GM21528 (cell line): ENCODE results near the gene SDE2.
"Not testable (repeated sequence)": the region's sequence is repeated elsewhere in the genome, so short reads cannot be mapped to it uniquely, and the experiment has no call there.

Experiments used
- ATAC-seq: cut with Tn5 transposase; IDR thresholded peaks from one replicate; pipeline ENCODE4 v1.9.1; 2021; ENCODE audit warnings: mild to moderate bottlenecking, moderate library complexity; ENCODE audit not compliant: unreplicated experiment, low FRiP score

Gene SDE2

DNA sequence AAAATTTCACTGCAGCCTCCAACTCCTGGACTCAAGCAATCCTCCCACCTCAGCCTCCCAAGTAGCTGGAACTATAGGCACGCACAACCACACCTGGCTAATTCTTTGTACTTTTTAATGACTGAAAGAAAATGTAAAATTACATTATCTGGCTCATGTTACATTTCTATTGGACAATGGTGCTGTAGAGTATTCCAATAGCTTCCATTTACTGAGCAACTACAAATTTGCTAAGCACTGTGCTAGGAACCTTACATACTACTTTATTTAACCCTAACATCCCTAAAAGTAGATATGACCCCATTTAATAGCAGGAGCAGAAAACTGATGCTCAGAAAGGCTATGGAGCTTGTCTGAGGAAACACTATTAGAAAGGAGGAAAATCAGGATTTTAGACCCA, 19.7 kb downstream of the SDE2 start:
- no peak for ATAC-seq

DNA sequence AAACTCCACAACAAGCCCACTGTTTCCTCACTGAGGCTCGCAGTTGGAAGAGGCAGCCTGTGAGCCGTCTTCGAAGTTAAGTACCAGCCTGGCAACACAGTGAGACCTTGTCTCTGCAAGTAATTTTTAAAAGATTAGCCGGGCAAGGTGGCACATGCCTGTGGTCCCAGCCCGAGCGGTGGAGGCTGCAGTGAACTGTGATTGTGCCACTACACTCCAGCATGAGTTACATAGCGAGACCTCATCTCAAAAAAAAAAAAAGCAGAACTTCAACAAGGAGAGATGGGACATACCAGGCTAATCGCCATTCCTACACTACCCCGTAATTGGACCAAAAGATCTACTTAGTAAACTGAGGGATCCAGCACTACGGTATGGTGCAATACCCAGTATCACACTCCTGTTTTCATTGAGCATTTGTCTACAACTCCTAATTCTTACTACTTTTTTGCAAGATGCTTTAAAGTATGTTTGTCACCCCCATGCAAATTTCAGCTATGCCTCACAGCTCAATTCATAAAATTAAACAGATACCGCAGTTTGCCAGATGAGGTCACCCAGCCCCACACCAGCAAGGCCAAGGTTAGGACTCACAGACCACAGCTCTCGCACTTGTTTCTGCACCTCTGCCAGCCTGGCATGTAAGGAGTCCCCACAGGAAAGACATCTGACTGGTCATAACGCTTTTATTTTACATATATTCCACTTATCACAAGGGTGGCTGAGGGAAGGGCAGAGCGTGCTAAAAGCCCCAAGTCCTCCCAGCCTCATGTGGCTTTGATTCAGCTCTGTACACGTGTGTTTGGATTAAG, 21.0 kb downstream of the SDE2 start:
- ATAC-seq = no peak

DNA sequence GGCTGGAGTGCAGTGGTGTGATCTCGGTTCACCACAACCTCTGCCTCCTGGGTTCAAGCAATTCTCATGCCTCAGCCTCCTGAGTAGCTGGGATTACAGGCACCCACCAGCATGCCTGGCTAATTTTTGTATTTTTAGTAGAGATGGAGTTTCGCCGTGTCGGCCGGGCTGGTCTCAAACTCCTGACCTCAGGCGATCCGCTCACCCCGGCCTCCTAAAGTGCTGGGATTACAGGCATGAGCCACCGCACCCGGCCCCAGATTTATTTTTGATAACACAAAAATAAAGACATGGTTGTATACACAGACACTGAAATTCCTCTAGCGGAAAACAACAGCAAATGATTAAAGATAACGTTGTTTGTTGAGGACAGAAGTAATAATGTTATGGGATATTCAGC, 24.0 kb downstream of the SDE2 start:
- ATAC-seq = not testable (repeated sequence)

DNA sequence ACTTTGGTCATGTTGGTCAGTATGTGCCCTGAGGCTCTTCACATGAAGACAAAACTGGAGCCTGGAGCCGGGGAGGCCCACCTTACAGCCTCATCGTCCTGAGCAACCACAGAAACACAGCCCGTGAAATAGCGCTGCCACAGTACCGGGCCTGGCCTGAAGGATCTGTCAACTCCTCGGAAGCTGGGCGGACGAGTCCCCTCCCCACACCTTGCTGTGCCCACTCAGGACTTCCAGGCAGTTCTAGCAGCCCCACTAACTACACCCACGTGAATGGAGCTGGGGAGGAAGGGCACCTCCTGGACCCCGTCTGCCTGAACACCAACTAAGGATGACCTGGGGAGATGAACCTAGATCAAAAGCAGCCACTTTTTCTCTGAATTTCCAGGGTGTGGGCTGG, 24.7 kb downstream of the SDE2 start:
- ATAC-seq = no peak

DNA sequence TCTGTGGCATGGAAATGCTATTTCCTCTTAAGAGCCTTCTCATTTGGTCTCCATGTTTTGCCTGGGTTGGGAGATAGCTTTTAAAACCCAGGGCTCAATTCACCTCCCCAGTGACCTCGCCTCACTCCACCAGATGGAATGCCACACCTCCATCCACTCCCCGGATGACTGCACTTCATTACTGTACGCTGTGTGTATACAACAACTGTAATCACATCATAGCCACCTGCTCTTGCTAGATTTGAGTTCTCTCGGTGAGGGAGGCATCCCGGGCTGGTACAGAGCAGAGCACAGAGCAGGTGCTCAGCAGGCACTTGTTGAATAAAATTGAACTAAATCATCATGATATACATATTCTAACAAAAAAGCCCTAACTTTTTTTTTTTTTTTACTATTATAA, 26.0 kb downstream of the SDE2 start:
- ATAC-seq = no peak

DNA sequence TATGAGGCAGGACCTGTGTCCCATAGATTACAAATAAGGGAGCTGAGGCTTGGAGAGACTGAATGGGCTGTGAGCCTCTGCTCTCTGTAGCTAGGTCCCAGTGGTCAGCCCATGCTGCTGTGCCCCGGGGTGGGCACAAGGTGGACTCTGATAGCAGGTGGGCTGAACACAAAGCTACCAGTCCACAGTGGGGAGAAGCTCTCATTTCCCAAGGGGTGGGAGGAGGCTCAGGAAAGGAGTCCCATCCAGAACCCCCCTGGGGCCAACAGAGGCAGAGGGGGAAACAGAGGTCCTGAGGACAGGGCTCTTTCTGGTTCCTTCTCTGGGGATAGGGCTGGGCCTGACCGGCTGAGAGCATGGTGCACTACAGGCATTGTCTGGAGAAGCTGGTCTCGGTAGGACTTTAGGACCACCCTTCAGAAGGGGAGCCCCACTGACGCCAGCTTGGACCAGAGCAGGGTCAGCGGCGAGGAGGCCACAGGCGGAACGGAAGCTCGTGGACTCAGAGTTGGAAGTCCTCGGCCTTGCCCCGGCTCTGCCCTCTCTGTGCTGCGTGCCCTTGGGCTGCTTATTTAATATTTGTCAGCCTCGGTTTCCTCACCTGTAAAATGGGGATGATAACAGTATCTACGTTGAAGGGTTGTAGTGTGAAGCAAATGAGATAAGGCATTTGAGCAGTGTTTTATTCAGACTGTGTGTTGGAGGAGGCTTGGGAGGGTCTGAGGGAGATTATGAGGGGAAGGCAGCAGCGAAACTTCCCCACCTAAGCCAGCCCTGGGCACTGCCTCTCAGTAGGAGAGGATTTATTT, 26.6 kb downstream of the SDE2 start:
- no peak for ATAC-seq

DNA sequence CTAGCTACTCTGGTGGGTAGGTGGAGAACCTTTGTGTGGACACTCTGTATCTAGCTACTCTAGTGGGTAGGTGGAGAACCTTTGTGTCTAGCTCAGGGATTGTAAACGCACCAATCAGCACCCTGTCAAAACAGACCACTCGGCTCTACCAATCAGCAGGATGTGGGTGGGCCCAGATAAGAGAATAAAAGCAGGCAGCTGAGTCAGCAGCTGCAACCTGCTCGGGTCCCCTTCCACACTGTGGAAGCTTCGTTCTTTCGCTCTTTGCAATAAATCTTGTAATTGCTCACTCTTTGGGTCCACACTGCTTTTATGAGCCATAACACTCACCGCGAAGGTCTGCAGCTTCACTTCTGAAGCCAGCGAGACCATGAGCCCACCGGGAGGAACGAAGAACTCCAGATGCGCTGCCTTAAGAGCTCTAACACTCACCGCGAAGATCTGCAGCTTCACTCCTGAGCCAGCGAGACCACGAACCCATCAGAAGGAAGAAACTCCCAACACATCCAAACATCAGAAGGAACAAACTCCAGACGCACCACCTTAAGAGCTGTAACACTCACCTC, 28.5 kb downstream of the SDE2 start:
- ATAC-seq = not testable (repeated sequence)

DNA sequence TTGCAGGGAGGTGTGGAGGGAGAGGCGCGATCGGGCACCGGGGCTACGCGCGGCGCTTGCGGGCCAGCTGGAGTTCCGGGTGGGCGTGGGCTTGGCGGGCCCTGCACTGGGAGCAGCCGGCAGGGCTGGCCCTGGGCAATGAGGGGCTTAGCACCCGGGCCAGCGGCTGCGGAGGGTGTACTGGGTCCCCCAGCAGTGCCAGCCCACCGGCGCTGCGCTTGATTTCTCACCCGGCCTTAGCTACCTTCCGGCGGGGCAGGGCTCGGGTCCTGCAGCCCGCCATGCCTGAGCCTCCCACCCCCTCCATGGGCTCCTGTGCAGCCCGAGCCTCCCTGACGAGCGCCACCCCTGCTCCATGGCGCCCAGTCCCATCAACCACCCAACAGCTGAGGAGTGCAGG, 29.4 kb downstream of the SDE2 start:
- not testable (repeated sequence) for ATAC-seq

DNA sequence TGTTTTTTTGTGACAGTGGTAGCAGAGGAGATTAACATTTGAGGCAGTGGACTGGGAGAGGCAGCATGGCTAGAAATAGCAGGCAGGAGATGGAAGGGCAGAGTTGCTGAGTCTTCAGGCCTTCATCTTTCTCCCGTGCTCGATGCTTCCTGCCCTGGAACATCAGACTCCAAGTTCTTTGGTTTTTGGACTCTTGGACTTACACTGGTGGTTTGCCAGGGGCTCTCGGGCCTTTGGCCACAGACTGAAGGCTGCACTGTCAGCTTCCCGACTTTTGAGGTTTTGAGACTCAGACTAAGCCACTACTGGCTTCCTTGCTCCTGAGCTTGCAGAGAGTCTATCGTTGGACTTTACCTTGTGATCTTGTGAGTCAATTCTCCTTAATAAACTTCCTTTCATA, 33.9 kb downstream of the SDE2 start:
- ATAC-seq = no peak

DNA sequence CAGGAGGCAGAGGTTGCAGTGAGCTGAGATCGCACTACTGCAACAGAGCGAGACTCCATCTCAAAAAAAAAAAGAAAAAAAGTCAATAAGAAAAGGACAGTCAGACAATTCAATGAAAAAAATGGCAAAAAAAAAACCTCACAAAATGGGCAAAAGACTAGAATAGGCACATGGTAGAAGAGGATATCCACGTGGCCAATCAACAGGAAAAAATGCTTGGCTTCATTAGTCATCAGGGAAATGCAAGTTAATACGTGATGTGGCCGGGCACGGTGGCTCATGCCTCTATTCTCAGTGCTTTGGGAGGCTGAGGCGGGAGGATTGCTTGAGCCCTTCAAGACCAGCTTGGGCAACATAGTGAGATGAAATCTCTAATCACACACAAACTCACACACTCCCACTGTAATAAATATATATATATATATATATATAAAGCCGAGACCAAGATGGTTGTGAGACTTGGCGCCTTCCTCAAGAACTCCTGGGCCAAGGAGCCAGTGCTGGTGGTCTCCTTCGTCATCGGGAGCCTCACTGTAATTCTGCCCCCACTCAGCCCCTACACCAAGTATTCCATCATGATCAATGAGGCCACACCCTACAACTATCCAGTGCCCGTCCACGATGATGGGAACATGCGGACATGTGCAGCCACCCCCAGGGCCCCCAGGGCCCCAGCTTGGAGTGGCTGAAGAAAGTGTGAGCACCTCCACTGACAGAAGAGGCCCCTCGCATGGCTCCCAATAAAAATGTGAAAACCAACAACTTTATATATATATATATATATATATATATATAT, 35.2 kb downstream of the SDE2 start:
- ATAC-seq = no peak

DNA sequence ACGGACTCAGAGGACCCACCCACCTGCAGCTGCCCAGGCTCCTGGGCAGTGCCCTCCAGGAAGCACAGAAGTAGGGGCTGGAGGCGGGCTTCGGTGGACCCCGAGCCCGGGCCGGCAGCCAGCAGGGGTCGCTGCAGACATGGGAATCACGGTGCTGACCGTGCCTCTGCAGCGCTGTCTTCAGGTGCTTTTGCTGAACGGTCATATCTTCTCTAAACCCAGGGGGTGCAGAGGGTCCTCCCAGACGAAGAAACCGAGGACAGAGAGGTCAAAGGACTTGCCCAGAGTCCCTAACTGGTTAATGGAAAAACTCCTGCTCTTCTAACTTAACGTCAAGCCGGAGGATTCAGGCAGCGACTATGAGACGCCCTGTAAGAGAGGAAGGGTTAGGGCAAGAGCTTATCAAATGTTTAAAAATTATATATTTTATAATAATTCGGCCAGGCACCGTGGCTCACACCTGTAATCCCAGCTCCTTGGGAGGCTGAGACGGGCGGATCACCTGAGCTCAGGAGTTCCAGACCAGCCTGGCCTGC, 36.6 kb downstream of the SDE2 start:
- peak; percentile 63 for ATAC-seq

DNA sequence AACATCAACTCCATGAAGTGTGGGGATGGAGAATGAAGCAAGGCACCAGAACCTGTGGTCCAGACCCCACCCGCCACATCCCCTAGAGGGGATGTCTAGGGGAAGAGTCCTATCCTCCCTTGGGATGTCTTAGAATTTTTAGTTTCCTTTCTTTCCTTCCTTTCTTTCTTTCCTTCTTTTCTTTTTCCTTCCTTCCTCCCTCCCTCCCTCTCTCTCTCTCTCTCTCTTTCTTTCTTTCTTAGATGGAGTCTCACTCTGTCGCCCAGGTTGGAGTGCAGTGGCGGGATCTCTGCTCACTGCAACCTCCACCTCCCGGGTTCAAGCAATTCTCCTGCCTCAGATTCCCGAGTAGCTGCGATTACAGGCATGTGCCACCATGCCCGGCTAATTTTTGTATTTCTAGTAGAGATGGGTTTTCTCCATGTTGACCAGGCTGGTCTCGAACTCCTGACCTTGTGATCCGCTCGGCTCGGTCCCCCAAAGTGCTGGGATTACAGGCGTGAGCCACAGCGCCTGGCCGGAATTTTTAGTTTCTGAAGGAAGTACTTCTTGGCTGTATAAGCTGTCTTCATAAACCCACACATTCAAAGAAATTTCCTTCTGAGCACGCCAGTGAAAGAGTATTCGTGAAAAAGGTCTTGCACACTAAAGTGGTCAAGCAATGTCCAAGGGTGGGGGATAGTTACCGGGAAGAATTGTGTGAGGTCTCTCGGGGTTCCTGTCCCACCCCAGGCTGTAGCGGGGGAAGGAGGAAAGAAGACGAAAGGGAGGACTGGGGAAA, 37.3 kb downstream of the SDE2 start:
- ATAC-seq = no peak

DNA sequence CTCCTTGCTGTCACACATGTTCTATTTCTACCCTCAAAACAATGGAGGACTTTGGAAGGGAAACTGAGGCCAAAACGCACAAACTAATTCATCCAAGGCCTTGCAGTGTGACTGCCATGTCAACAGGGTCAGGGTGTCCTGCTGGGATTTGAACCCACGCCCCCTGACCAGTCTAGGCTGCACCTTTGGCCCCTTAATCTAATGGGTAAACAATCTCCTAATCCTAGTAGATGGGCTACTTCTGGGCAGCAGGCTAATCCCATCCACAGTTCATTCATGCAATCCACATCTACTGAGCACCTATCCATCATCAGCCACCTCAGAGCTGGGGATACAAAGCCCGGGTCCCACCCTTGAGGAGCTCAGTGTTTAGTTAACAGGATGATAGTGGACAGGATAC, 41.1 kb downstream of the SDE2 start:
- ATAC-seq = no peak

DNA sequence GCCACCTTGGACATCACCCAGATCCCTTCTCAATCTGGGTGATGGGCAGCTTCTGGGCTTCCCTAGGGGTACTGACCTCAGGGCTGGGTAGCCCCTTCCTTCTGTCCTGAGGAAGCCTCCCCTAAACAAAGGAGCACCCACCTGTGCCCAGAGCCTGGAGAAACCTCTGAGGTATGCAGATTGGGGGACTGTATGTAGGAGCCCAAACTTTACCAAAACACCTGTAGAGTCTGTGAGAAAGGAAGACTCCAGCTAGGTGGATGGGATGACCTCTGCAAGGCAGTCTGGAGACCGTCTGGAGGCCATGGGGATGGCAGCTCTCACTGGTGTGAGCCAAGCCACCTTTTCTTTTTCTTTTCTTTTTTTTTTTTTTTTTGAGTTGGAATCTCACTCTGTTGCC, 44.4 kb downstream of the SDE2 start:
- ATAC-seq = no peak

DNA sequence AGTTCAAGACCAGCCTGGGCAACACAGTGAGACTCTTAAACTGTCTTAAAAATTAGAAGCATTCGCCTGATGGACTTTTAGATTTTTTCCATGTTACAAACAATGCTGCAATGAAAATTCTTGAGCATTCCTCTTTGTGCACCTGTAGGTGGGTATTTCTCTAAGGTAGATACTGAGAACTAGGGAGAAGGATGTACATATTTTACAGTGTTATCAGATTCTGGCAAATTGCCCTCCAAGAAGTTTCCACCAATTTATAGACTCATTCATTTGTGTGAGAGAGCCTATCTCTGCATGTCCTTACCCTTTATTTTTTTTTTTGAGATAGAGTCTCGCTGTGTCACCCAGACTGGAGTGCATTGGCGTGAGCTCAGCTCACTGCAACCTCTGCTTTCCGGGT, 45.8 kb downstream of the SDE2 start:
- no peak for ATAC-seq

DNA sequence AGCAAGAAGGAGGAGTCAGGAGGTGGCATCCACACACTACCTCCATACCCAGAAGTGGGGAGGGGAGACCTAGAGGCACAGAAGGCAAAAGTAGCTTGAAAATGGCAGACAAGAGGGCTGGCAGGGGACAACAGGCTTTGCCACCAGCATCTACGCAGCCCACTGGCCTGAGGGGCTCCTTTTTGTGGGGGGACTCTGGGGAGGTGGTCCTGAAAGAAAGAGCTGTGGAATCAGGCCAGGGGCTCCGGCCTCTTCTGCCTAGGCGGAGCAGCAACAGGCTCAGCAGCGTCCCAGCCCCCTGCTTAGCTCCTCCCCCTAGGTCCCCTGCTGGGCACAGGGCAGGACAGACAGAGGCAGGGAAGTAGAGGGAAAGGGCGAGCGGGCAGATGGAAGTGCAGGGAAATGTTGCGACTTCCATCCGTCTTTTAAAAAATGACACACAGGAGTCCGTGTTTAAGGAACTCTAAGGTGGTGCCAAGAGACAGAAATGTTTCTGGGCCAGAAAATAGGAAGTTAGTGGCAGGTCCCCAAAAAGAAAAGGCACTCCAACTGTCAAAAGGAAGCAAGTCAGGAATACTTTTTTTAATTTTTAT, 48.1 kb downstream of the SDE2 start:
- ATAC-seq = no peak

DNA sequence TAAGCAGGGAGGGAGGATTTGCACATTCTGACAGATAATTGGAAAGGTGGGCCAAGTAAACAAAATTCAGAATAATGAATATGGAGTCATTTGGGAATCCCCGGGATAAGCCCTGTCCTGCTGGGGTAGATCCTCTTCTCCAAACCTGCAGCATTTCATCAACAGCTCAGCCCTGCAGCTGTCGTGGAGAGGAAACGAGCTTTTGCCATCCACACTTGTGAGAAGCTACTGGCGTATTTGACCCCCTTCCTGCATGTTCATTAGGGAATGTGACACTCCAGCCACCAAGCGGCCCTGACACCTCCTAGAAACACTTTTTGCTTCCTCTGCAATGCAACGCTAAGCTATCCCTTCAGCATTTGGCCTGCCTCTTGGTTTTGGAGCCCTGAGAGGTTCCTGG, 50.1 kb downstream of the SDE2 start:
- ATAC-seq = no peak

DNA sequence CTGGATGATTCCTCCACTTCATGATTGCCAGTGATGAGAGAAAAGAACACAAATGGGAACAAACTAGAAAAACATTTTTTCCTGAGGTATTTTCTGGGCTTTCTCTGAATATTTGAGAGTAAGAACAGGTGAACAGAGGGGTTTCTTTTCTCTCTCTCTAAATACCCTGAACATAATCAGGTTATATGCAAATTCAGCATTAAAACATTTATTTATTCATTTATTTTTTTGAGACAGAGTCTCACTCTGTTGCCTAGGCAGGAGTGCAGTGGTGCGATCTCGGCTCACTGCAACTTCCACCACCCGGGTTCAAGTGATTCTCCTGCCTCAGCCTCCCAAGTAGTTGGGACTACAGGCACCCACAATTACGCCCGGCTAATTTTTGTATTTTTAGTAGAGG, 52.3 kb downstream of the SDE2 start:
- ATAC-seq = no peak

DNA sequence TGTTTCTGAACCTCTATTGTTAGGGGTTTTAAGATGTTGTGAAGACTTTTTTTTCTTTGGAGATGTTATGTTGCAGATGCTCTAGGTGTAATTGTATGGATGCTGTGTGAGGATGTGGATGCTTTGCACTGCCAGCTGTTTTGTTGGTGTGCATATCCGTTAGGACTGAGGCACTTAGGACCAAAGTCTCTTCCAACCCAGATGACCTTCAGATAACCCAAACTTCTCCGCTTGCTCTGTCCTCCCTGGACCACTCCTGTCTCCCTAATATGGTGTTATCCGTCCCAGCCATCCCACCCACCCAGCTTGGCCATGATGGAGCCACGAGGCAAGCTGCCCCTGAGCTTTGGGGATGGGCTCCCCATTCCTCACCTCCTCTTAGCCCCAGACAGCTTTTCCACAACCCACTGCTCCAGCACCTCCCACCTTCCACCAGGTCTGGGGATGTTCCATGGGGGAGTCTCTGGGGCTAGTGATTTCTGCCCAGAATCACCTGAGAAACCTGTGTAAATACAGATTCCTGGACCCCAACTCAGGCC, 53.0 kb downstream of the SDE2 start:
- ATAC-seq = no peak
